Measurements from ENCODE around the gene GPR17.

- no peak for TF ChIP-seq POLR2A (IDR thresholded peaks at IDR 0.05)
- no peak for TF ChIP-seq CTCF (IDR thresholded peaks at IDR 0.05)
Measured at GRCh38 chr2:127657232-127657595, 11.3 kb downstream of the GPR17 start.

Measured in thyroid gland (tissue), 4 donors.